ENCODE data around the gene PEX3. TPM values are rescaled to one million over a fixed set of nuclear protein-coding genes. Genes with fewer than 3 reads are reported as not detected.

PEX3 gene
- total RNA-seq, 1 donor from 2014 or later, result 13.2 TPM

- Mint-ChIP-seq H3K36me3 (ENCODE audit: low read depth) (peaks cover 1% of the 10 kb centered on the region), H3K4me3 (ENCODE audit: unreplicated experiment) (peak overlapping the region; percentile 88), H3K4me1 (ENCODE audit: low read depth) (peaks cover 22% of the 10 kb centered on the region), H3K9me3 (ENCODE audit: low read depth) (no peaks in the 10 kb centered on the region), H3K27me3 (ENCODE audit: low read depth) (no peaks in the 10 kb centered on the region), H3K27ac (ENCODE audit: unreplicated experiment) (no peak overlapping the region)
- DNase-seq (ENCODE audit: low spot score), result no peak
- no peak for TF ChIP-seq CTCF (IDR thresholded peaks at IDR 0.05)
Observed at GRCh38 chr6:143449082-143449713, 1.4 kb upstream of the PEX3 start.

GRCh38 chr6:143449714-143450452 lies 722 bp upstream of the PEX3 start:
- H3K4me1 Mint-ChIP-seq (ENCODE audit: low read depth), result peaks cover 22% of the 10 kb centered on the region
- peak overlapping the region; percentile 88 for H3K4me3 Mint-ChIP-seq (ENCODE audit: unreplicated experiment)
- H3K27ac Mint-ChIP-seq (ENCODE audit: unreplicated experiment), result peak overlapping the region; percentile 96
- DNase-seq (ENCODE audit: low spot score), result no peak
- H3K36me3 Mint-ChIP-seq (ENCODE audit: low read depth), result peaks cover 1% of the 10 kb centered on the region
- H3K27me3 Mint-ChIP-seq (ENCODE audit: low read depth), result no peaks in the 10 kb centered on the region
- H3K9me3 Mint-ChIP-seq (ENCODE audit: low read depth), result no peaks in the 10 kb centered on the region
- no peak for TF ChIP-seq CTCF (IDR thresholded peaks at IDR 0.05)

GRCh38 chr6:143451531-143451930 lies 926 bp downstream of the PEX3 start:
- TF ChIP-seq CTCF (IDR thresholded peaks at IDR 0.05), result no peak
- Mint-ChIP-seq H3K27ac (ENCODE audit: unreplicated experiment) (peak overlapping the region; percentile 96), H3K36me3 (ENCODE audit: low read depth) (no peaks in the 10 kb centered on the region), H3K27me3 (ENCODE audit: low read depth) (no peaks in the 10 kb centered on the region), H3K9me3 (ENCODE audit: low read depth) (no peaks in the 10 kb centered on the region), H3K4me1 (ENCODE audit: low read depth) (peaks cover 22% of the 10 kb centered on the region), H3K4me3 (ENCODE audit: unreplicated experiment) (peak overlapping the region; percentile 88)
- DNase-seq (ENCODE audit: low spot score), result no peak

- Mint-ChIP-seq H3K9me3 (ENCODE audit: low read depth) (no peaks in the 10 kb centered on the region), H3K27me3 (ENCODE audit: low read depth) (no peaks in the 10 kb centered on the region), H3K36me3 (ENCODE audit: low read depth) (peaks cover 2% of the 10 kb centered on the region), H3K27ac (ENCODE audit: unreplicated experiment) (no peak overlapping the region), H3K4me1 (ENCODE audit: low read depth) (peaks cover 10% of the 10 kb centered on the region), H3K4me3 (ENCODE audit: unreplicated experiment) (no peak overlapping the region)
- TF ChIP-seq CTCF (IDR thresholded peaks at IDR 0.05), result no peak
- DNase-seq (ENCODE audit: low spot score), result no peak
Observed at GRCh38 chr6:143457563-143458359, 7.2 kb downstream of the PEX3 start.

- TF ChIP-seq CTCF (IDR thresholded peaks at IDR 0.05), result no peak
- H3K4me3 Mint-ChIP-seq (ENCODE audit: unreplicated experiment), result no peak overlapping the region
- no peaks in the 10 kb centered on the region for H3K27me3 Mint-ChIP-seq (ENCODE audit: low read depth)
- H3K36me3 Mint-ChIP-seq (ENCODE audit: low read depth), result peaks cover 5% of the 10 kb centered on the region
- no peaks in the 10 kb centered on the region for H3K9me3 Mint-ChIP-seq (ENCODE audit: low read depth)
- H3K4me1 Mint-ChIP-seq (ENCODE audit: low read depth), result no peaks in the 10 kb centered on the region
- DNase-seq (ENCODE audit: low spot score), result no peak
- no peak overlapping the region for H3K27ac Mint-ChIP-seq (ENCODE audit: unreplicated experiment)
Observed at GRCh38 chr6:143465546-143465945, 14.9 kb downstream of the PEX3 start.

All from chondrocyte (in vitro differentiated cells).